Ovary (tissue), 9 donors: ENCODE measurements around the gene PEPD. TPM values are rescaled to one million over a fixed set of nuclear protein-coding genes. Genes with fewer than 3 reads are reported as not detected.

ENCODE experiments used
- DNase-seq, 5 donors: peaks; one replicate each; pipeline ENCODE4 v3.0.0-alpha.2; 2019 to 2020
- H3K27ac ChIP-seq, 2 donors: fragments of 200-600 bp; one replicate each; pipeline versions ENCODE4 v1.5.1 to v1.8.0; 2019 to 2022
- H3K27me3 ChIP-seq: fragments of 200-600 bp; one replicate; pipeline ENCODE4 v1.8.0; 2022
- H3K36me3 ChIP-seq: fragments of 200-600 bp; sonication (generic); one replicate; pipeline ENCODE4 v1.5.1; 2019
- H3K4me1 ChIP-seq: one replicate; pipeline ENCODE4 v1.8.1; 2013; ENCODE audit warnings: mild to moderate bottlenecking, moderate library complexity; ENCODE audit not compliant: insufficient read depth
- H3K4me3 ChIP-seq: fragments of 200-600 bp; sonication (generic); one replicate; pipeline ENCODE4 v1.5.1; 2017
- H3K9me3 ChIP-seq, 2 donors: fragments of 200-600 bp in 1 of 2; sonication (generic) in 1 of 2; one replicate each; pipeline versions ENCODE4 v1.5.1 to v1.8.1; 2013 to 2019; ENCODE audit warnings: mild to moderate bottlenecking in 1 of 2, moderate library complexity in 1 of 2
- EP300 ChIP-seq: sonication (generic); formaldehyde crosslinking; IDR thresholded peaks from one replicate; pipeline ENCODE4 v1.6.1; 2017; ENCODE audit warnings: antibody characterized with exemption
- POLR2A ChIP-seq: fragments of 450-650 bp; IDR thresholded peaks from one replicate; pipeline ENCODE4 v1.6.1; 2017; ENCODE audit warnings: antibody characterized with exemption, mild to moderate bottlenecking, moderate library complexity
- WGBS, 3 donors: extraction: QIAGEN DNeasy Blood & Tissue Kit in 1 of 3; methylation state at CpG; one replicate each; pipeline versions ENCODE4 v1.1.5 to v1.1.7; 2013 to 2017; 5-methylcytosine and 5-hydroxymethylcytosine counted together
- intact Hi-C, 4 donors: fragments of 100-400 bp; cut with DNase I; formaldehyde crosslinking; loops; one replicate each; pipeline versions ENCODE4 v1.11.0 to v1.15.1; 2022 to 2023
- polyA plus RNA-seq, 2 donors: library from polyadenylated mRNA; stranded (reverse); fragments of 200-250 nt in 1 of 2; fragments of 350-450 nt in 1 of 2; fragmentation: Illumina TruSeq in 1 of 2; extraction: RNeasy Lipid Tissue Mini Kit (QIAGEN cat#74804) in 1 of 2; gene quantifications; one replicate each; pipeline ENCODE4 v1.2.3, GENCODE V29; 2013 to 2014
- total RNA-seq, 7 donors: library from RNA; depleted of rRNA in 2 of 7; stranded (reverse); fragments of >200 nt in 2 of 7; fragmentation: NEBNext Ultra II Directional in 3 of 7; extraction: Animal tissue kit (Norgen Biotek cat#: 25700) in 3 of 7; gene quantifications; one replicate each; pipeline versions ENCODE4 v1.1.0 to v1.2.4, GENCODE V29; 2016 to 2023
- TF ChIP-seq, protein P1 (sequence below), 3 donors: fragments of 450-650 bp in 2 of 3; fragments of 200-600 bp in 1 of 3; IDR thresholded peaks; one replicate each; pipeline versions ENCODE4 v1.5.1 to v1.8.0; 2016 to 2022; ENCODE audit warnings: antibody characterized with exemption in 3 of 3, mild to moderate bottlenecking in 1 of 3
- donor health status: DM: no; HTN: no; CAD: no; lungs with moderate emphysema.
- donor health status: DM: no; HTN: no; CAD: no.
- donor health status: Bipolar disorder and iron deficiency.
- donor health status: DM: yes; HTN: yes; CAD: no.
- donor health status: DM: no; HTN: no; CAD: no.
- donor health status: DM: yes; HTN: yes; CAD: no.

Gene PEPD
- total and polyA plus RNA-seq, 9 donors, result 38.7 to 66.9 (median 58.9) TPM

GRCh38 chr19:33407716-33408115 lies 113.9 kb downstream of the PEPD start:
- no peaks in the 10 kb centered on the region for H3K9me3 ChIP-seq
- TF ChIP-seq, protein P1, sequence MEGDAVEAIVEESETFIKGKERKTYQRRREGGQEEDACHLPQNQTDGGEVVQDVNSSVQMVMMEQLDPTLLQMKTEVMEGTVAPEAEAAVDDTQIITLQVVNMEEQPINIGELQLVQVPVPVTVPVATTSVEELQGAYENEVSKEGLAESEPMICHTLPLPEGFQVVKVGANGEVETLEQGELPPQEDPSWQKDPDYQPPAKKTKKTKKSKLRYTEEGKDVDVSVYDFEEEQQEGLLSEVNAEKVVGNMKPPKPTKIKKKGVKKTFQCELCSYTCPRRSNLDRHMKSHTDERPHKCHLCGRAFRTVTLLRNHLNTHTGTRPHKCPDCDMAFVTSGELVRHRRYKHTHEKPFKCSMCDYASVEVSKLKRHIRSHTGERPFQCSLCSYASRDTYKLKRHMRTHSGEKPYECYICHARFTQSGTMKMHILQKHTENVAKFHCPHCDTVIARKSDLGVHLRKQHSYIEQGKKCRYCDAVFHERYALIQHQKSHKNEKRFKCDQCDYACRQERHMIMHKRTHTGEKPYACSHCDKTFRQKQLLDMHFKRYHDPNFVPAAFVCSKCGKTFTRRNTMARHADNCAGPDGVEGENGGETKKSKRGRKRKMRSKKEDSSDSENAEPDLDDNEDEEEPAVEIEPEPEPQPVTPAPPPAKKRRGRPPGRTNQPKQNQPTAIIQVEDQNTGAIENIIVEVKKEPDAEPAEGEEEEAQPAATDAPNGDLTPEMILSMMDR (IDR thresholded peaks at IDR 0.05), result no peak
- TF ChIP-seq EP300, result no peak
- TF ChIP-seq POLR2A, result no peak
- no peaks in the 10 kb centered on the region for H3K27me3 ChIP-seq
- no peaks in the 10 kb centered on the region for H3K4me1 ChIP-seq
- H3K4me3 ChIP-seq, result no peak overlapping the region
- intact Hi-C loops, result loop anchor here (1.0 to 10.0 kb wide), 6 partner anchors 105 to 265 kb away; partner anchors contain the start of gene CEBPA (in 1 of the 4)
- peak in 1 of 5 donors; percentile 15 for DNase-seq
- H3K27ac ChIP-seq, result no peak overlapping the region
- no peaks in the 10 kb centered on the region for H3K36me3 ChIP-seq
- 82 to 85% (median 83%) methylated on average over 12 of the region's 12 CpGs for WGBS, 3 donors

GRCh38 chr19:33407140-33407551 lies 114.4 kb downstream of the PEPD start:
- Histone ChIP-seq H3K4me1 (no peaks in the 10 kb centered on the region), H3K9me3 (no peaks in the 10 kb centered on the region), H3K4me3 (no peak overlapping the region), H3K27ac (no peak overlapping the region), H3K27me3 (no peaks in the 10 kb centered on the region), H3K36me3 (no peaks in the 10 kb centered on the region)
- TF ChIP-seq POLR2A (no peak), EP300 (no peak)
- TF ChIP-seq, protein P1 (IDR thresholded peaks at IDR 0.05), result no peak
- intact Hi-C loops, result loop anchor here (1.0 to 10.0 kb wide), 6 partner anchors 105 to 265 kb away; partner anchors contain the start of gene CEBPA (in 1 of the 4)
- no peak for DNase-seq
- WGBS, 3 donors, result 46 to 52% (median 49%) methylated on average over 7 to 9 of the region's 9 CpGs

- TF ChIP-seq EP300, result no peak
- no peak for TF ChIP-seq POLR2A
- TF ChIP-seq, protein P1 (IDR thresholded peaks at IDR 0.05), result peak; percentile 66 to 87 (median 84)
- Histone ChIP-seq H3K4me3 (no peak overlapping the region), H3K4me1 (no peaks in the 10 kb centered on the region), H3K36me3 (no peaks in the 10 kb centered on the region), H3K9me3 (no peaks in the 10 kb centered on the region), H3K27ac (no peak overlapping the region), H3K27me3 (no peaks in the 10 kb centered on the region)
- intact Hi-C loops, result loop anchor here (1.0 to 10.0 kb wide), 6 partner anchors 104 to 264 kb away; partner anchors contain the start of gene CEBPA (in 1 of the 4)
- peak; percentile 56 to 80 (median 78) for DNase-seq
- 63 to 94% (median 64%) methylated on average over 9 to 13 of the region's 13 CpGs for WGBS, 3 donors
Observed at GRCh38 chr19:33406521-33407139, 115.0 kb downstream of the PEPD start.

DNA sequence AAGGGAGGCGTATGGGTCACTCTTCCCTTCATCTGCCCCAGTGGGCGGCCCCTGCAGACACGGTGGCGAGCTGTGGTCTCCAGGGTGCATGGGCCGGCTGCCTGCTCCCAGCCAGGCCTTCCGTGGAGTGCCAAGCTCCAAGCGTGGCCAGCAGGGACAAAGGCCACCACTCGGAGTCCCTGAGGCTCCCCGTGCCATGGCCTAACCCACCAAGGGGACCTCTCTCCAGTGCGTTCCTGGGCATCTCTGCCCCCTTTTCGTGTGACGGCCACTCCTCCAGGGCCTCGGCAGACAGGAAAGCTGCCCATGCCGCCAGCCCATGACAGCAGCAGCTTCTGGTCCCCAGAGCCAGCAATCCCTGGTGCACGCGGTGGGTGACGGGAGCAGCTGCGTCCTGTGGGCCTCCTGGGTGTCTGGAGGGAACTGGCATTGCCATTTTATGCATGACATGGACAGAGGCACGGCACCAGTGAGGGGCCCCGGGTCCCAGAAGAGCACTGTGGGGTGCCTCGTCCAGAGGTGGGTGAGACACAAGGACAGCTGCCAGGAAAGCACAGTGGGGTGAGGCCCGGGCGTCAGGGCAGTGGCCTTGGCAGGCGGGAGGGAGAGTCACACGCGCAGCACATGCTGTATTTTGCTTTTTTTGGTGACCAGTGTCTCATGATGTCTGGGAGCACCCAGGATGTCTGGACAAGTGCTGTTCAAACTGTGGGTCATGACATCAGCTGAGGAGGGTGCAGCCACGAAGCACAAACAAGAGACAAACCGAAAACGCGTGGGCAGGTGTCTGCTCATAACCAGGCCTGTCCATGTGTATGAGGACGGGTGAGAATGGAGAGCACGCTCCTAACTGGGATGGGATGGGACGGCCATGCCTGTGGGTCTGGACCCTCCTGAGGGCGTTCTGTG lies 115.8 kb downstream of the PEPD start:
- Histone ChIP-seq H3K27me3 (no peaks in the 10 kb centered on the region), H3K4me3 (no peak overlapping the region), H3K36me3 (no peaks in the 10 kb centered on the region), H3K27ac (no peak overlapping the region), H3K4me1 (no peaks in the 10 kb centered on the region), H3K9me3 (no peaks in the 10 kb centered on the region)
- 88 to 92% (median 89%) methylated on average over 34 of the region's 34 CpGs for WGBS, 3 donors
- intact Hi-C loops, result loop anchor here (5.0 to 10.0 kb wide), 5 partner anchors 104 to 264 kb away; partner anchors contain the start of gene CEBPA (in 1 of the 4)
- TF ChIP-seq, protein P1 (IDR thresholded peaks at IDR 0.05), result no peak
- TF ChIP-seq EP300, result no peak
- no peak for TF ChIP-seq POLR2A
- DNase-seq, result peak in 3 of 5 donors; percentile 13 to 31 (median 15)
